Fibroblast of skin of right biceps (primary cell): ENCODE data around the gene FEZ2.
"Not testable (repeated sequence)": the region's sequence is repeated elsewhere in the genome, so short reads cannot be mapped to it uniquely, and the experiment has no call there.

ENCODE experiments used
- DNase-seq: peaks from one replicate; pipeline ENCODE4 v3.0.0-alpha.2; 2013

Gene FEZ2, protein sequence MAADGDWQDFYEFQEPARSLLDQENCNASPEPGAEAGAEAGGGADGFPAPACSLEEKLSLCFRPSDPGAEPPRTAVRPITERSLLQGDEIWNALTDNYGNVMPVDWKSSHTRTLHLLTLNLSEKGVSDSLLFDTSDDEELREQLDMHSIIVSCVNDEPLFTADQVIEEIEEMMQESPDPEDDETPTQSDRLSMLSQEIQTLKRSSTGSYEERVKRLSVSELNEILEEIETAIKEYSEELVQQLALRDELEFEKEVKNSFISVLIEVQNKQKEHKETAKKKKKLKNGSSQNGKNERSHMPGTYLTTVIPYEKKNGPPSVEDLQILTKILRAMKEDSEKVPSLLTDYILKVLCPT

GRCh38 chr2:36597532-36598377 is at the start of gene FEZ2:
Gene FEZ2 (minus strand): TSS chr2:36598168. CDS start chr2:36598142, 26 bp downstream.
- peak; percentile 83 for DNase-seq

- peak; percentile 26 for DNase-seq
Measured at GRCh38 chr2:36634981-36635597, 37.1 kb upstream of the FEZ2 start.

DNA sequence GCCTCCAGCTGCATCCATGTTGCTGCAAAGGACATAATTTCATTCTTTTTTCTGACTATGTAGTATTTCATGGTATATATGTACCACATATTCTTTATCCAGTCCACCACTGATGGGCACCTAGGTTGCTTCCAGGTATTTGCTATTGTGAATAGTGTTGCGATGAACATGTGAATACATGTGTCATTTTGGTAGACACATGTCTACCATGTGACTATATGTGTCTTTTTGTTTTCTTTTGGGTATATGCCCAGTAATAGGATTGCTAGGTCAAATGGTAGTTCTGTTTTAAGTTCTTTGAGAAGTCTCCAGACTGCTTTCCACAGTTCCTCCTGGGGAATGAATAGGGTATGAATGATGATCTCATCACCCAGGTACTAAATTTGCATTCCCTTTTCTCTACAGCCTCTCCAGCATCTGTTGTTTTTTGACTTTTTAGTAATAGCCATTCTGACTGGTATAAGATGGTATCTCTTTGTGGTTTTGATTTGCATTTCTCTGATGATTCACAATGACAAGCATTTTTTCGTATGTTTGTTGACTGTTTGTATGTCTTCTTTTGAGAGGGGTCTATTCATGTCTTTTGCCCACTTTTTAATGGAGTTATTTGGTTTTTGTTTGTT is 35.6 kb upstream of the FEZ2 start:
- peak; percentile 58 for DNase-seq

- no peak for DNase-seq
Measured at GRCh38 chr2:36626756-36627155, 28.8 kb upstream of the FEZ2 start.

GRCh38 chr2:36626071-36626470 is 28.1 kb upstream of the FEZ2 start:
- no peak for DNase-seq

GRCh38 chr2:36625304-36625703 is 27.3 kb upstream of the FEZ2 start:
- DNase-seq = no peak

DNA sequence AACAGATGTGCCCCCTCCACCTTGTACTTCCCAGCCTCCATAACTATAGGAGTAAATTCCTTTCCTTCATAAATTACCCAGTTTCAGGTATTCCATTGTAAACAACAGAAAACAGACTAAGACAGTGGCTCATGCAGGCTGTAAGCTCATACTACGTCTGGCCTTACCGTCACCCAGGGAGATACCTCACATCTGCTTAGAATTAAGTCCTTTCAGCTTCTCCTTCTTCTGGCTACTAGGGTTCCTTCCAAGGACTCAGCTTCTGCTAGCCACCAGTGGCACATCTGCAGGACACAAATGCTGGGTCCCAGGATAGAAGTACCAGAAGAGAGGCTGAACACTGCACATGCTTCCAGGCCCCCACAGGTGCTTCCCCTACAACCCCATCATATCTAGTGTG is 22.4 kb upstream of the FEZ2 start:
- DNase-seq = no peak

DNA sequence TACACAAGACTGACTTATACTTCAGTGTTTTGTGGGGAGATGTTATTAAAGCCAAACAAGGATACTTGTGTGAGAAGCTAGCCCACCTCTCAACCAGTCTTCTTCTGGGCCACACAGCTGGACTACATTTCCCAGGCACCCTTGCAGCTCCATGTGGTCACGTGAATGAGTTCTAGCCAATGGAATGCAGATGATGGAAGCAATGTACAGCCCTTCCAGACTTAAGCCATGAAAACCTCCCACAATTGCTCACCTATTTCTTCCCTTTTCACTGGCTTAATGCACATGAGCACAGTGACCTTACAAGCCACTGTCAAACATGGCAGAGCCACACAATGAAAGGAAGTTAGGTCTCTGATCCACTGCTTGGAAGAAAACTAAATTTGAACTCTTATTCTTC is 20.4 kb upstream of the FEZ2 start:
- peak; percentile 75 for DNase-seq

GRCh38 chr2:36616947-36617346 is 19.0 kb upstream of the FEZ2 start:
- no peak for DNase-seq

- peak; percentile 76 for DNase-seq
Measured at GRCh38 chr2:36615222-36615621, 17.3 kb upstream of the FEZ2 start.

- DNase-seq = peak; percentile 35
Measured at GRCh38 chr2:36613801-36614200, 15.8 kb upstream of the FEZ2 start.

DNA sequence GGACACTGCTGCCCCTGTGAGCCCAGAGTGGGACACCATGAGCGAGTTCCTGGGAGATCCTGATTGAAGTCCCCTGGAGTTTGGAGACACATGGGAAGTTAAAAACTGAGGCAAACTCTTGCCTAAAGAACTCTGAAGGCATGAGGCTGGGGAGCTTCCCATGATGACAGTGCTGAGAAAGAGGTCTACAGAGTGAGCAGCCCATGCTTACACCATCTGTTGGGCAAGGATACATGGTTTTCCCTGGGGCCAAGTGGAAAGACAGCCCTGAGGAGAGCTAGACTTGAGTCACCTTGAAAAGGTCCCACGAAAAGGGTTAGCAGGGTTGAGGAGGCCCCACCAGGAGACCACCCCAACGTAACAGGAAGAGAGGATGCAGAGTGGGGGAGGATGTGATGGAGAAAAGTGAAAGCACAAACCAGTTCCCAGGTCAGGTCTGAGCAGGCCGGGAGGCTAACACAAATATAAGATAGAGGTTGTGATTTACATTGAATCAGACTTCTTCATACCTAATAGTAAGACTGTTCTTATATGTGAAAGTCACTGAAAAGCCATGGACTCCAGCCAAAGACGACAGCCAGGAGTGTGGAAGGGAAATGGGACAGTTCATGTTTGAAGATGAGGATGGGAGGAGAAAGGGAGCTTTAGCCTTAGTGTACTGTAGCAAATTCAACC is 13.5 kb upstream of the FEZ2 start:
- DNase-seq = no peak

- DNase-seq = no peak
Measured at GRCh38 chr2:36609507-36609906, 11.5 kb upstream of the FEZ2 start.

- no peak for DNase-seq
Measured at GRCh38 chr2:36607947-36608346, 10.0 kb upstream of the FEZ2 start.

- no peak for DNase-seq
Measured at GRCh38 chr2:36606925-36607324, 9.0 kb upstream of the FEZ2 start.

GRCh38 chr2:36605273-36605672 is 7.3 kb upstream of the FEZ2 start:
- DNase-seq = no peak

DNA sequence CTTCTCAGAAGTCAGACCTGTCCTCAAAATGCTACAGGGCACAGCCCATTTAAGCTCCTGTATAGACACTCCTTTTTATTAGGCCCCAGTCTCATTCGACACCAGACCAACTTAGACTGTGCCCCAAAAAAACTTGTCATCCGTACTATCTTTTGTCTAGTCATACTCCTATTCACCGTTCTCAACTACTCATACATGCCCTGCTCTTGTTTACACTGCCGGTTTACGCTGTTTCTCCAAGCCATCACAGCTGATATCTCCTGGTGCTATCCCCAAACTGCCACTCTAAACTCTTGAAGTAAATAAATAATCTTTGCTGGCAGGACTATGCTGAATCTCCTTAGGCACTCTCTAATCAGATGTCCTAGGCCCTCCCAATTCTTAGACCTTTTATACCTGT is 5.7 kb upstream of the FEZ2 start:
- not testable (repeated sequence) for DNase-seq

GRCh38 chr2:36597003-36597531 is 901 bp downstream of the FEZ2 start:
- no peak for DNase-seq

- no peak for DNase-seq
Measured at GRCh38 chr2:36596397-36596796, 1.6 kb downstream of the FEZ2 start.

DNA sequence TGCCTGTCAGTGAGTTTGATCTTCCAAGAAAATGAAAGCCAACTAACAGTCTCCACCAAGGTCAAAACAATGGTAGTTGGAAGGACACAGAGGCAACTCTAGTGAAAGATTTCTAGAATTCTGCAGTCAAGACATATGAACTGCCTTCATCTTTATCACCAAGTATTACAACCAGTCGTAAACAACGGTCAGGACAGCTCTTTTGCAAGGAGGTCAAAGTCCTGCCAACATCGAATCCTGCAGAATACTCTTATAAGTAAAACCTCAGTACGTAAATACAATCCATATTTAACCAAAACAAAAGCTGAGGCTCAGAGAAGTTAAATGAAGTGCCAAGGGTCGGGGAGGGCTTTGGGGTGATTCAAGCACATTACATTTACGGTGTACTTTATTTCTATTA is 3.1 kb downstream of the FEZ2 start:
- DNase-seq = no peak

- no peak for DNase-seq
Measured at GRCh38 chr2:36589230-36589630, 8.7 kb downstream of the FEZ2 start.

DNA sequence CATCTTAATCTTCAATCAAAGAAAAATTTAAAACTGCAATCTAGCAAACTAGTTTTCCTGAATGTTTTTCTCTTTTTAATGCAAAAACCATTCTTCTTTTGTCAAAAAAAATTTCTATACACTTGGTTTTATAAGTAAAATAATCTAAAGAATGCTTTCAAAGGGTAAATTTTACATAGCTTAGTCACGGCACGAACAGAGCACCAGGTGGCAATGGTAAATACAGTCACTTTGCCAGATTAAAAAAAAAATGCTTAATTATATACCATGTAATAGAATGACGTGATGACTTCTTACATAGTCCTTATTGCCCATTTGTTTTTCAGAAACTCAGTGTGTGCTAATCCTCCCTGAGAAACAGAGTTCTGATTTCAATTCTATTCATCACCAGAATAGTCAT is 10.4 kb downstream of the FEZ2 start:
- DNase-seq = no peak
